ENCODE data around the gene OSMR. TPM values are rescaled to one million over a fixed set of nuclear protein-coding genes. Genes with fewer than 3 reads are reported as not detected.

OSMR gene
- total RNA-seq, 2 experiments from 2014 or later = not detected

DNA sequence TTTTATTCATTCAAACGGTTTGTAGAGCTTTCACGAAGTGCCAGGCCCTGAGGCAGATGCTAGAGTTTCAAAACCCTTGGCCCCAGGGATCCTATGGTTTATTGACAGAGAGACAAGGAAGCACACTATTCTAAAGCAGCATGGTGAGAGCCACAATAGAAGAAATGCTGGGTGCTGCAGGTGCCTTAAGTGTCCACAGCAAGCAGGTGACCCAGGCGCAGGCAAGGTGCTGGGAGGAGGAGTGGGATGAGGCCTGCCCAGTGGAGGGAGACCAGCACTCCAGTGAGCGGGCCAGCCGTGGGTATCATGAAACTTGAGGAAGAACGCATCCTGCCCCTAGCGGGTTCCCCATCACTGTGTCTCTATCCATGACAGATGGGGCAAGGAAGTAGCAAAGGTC lies 71.0 kb downstream of the OSMR start:
- no peak overlapping the region for H3K4me3 ChIP-seq (ENCODE audit: low read depth, low read length, poor library complexity, severe bottlenecking)
- no peak overlapping the region for H2AFZ ChIP-seq (ENCODE audit: low read length)
- H3K9me2 ChIP-seq (ENCODE audit: insufficient read depth, low read length) = no peaks in the 10 kb centered on the region
- no peak overlapping the region for H3K4me2 ChIP-seq (ENCODE audit: low read length)
- H3K36me3 ChIP-seq (ENCODE audit: insufficient read depth, low read length) = no peaks in the 10 kb centered on the region
- ChIA-PET CTCF (ENCODE audit: unreplicated experiment) (no interaction called here), POLR2A (no interaction called here)
- no peaks in the 10 kb centered on the region for H3K79me2 ChIP-seq (ENCODE audit: insufficient read depth, low read depth, low read length)
- no peak overlapping the region for H3K27ac ChIP-seq (ENCODE audit: low read depth, low read length, poor library complexity, severe bottlenecking)
- no peaks in the 10 kb centered on the region for H3K4me1 ChIP-seq (ENCODE audit: insufficient read depth, low read length, poor library complexity, severe bottlenecking)
- no peak for DNase-seq (ENCODE audit: low spot score)
- BruUV-seq (replicated peaks) = no TSS peak
- intact Hi-C loops (cut with micrococcal nuclease; ENCODE audit: unreplicated experiment) = no loop called here
- TF ChIP-seq, protein P1, sequence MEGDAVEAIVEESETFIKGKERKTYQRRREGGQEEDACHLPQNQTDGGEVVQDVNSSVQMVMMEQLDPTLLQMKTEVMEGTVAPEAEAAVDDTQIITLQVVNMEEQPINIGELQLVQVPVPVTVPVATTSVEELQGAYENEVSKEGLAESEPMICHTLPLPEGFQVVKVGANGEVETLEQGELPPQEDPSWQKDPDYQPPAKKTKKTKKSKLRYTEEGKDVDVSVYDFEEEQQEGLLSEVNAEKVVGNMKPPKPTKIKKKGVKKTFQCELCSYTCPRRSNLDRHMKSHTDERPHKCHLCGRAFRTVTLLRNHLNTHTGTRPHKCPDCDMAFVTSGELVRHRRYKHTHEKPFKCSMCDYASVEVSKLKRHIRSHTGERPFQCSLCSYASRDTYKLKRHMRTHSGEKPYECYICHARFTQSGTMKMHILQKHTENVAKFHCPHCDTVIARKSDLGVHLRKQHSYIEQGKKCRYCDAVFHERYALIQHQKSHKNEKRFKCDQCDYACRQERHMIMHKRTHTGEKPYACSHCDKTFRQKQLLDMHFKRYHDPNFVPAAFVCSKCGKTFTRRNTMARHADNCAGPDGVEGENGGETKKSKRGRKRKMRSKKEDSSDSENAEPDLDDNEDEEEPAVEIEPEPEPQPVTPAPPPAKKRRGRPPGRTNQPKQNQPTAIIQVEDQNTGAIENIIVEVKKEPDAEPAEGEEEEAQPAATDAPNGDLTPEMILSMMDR (conservative IDR thresholded peaks at IDR 0.05; ENCODE audit: low read length) = no peak
- TF ChIP-seq EZH2phosphoT487 (IDR thresholded peaks at IDR 0.05; ENCODE audit: borderline replicate concordance, low read depth, low read length) = no peak
- H4K20me1 ChIP-seq (ENCODE audit: insufficient read depth, low read length) = no peaks in the 10 kb centered on the region
- no peaks in the 10 kb centered on the region for H3K9me3 ChIP-seq (ENCODE audit: low read length)

GRCh38 chr5:38921174-38921573 lies 75.4 kb downstream of the OSMR start:
- Histone ChIP-seq H2AFZ (ENCODE audit: low read length) (no peak overlapping the region), H3K27ac (ENCODE audit: low read depth, low read length, poor library complexity, severe bottlenecking) (no peak overlapping the region), H4K20me1 (ENCODE audit: insufficient read depth, low read length) (no peaks in the 10 kb centered on the region), H3K9me2 (ENCODE audit: insufficient read depth, low read length) (no peaks in the 10 kb centered on the region), H3K4me3 (ENCODE audit: low read depth, low read length, poor library complexity, severe bottlenecking) (no peak overlapping the region), H3K9me3 (ENCODE audit: low read length) (no peaks in the 10 kb centered on the region), H3K36me3 (ENCODE audit: insufficient read depth, low read length) (no peaks in the 10 kb centered on the region), H3K4me1 (ENCODE audit: insufficient read depth, low read length, poor library complexity, severe bottlenecking) (no peaks in the 10 kb centered on the region), H3K4me2 (ENCODE audit: low read length) (no peak overlapping the region), H3K79me2 (ENCODE audit: insufficient read depth, low read depth, low read length) (no peaks in the 10 kb centered on the region)
- ChIA-PET CTCF (ENCODE audit: unreplicated experiment) (no interaction called here), POLR2A (interaction anchor here (0.7 kb wide), 1 partner anchor 96 kb away, joined by 3 read pairs; no protein-coding TSS in a partner anchor)
- TF ChIP-seq, protein P1 (conservative IDR thresholded peaks at IDR 0.05; ENCODE audit: low read length) = no peak
- no peak for TF ChIP-seq EZH2phosphoT487 (IDR thresholded peaks at IDR 0.05; ENCODE audit: borderline replicate concordance, low read depth, low read length)
- intact Hi-C loops (cut with micrococcal nuclease; ENCODE audit: unreplicated experiment) = loop anchor here (5.0 kb wide), 1 partner anchor 479 kb away; no protein-coding TSS in a partner anchor
- no peak for DNase-seq (ENCODE audit: low spot score)
- no TSS peak for BruUV-seq (replicated peaks)

GRCh38 chr5:38922199-38922598 lies 76.4 kb downstream of the OSMR start:
- Histone ChIP-seq H3K79me2 (ENCODE audit: insufficient read depth, low read depth, low read length) (no peaks in the 10 kb centered on the region), H3K27ac (ENCODE audit: low read depth, low read length, poor library complexity, severe bottlenecking) (no peak overlapping the region), H3K9me2 (ENCODE audit: insufficient read depth, low read length) (no peaks in the 10 kb centered on the region), H4K20me1 (ENCODE audit: insufficient read depth, low read length) (no peaks in the 10 kb centered on the region), H3K36me3 (ENCODE audit: insufficient read depth, low read length) (no peaks in the 10 kb centered on the region), H3K4me3 (ENCODE audit: low read depth, low read length, poor library complexity, severe bottlenecking) (no peak overlapping the region), H3K9me3 (ENCODE audit: low read length) (no peaks in the 10 kb centered on the region), H2AFZ (ENCODE audit: low read length) (no peak overlapping the region), H3K4me2 (ENCODE audit: low read length) (no peak overlapping the region), H3K4me1 (ENCODE audit: insufficient read depth, low read length, poor library complexity, severe bottlenecking) (no peaks in the 10 kb centered on the region)
- CTCF ChIA-PET (ENCODE audit: unreplicated experiment) = interaction anchor here (0.5 kb wide), 1 partner anchor 178 kb away, joined by 3 read pairs; no protein-coding TSS in a partner anchor
- DNase-seq (ENCODE audit: low spot score) = peak; percentile 29
- POLR2A ChIA-PET = no interaction called here
- intact Hi-C loops (cut with micrococcal nuclease; ENCODE audit: unreplicated experiment) = loop anchor here (5.0 kb wide), 1 partner anchor 480 kb away; no protein-coding TSS in a partner anchor
- no TSS peak for BruUV-seq (replicated peaks)
- TF ChIP-seq, protein P1 (conservative IDR thresholded peaks at IDR 0.05; ENCODE audit: low read length) = peak; percentile 91
- no peak for TF ChIP-seq EZH2phosphoT487 (IDR thresholded peaks at IDR 0.05; ENCODE audit: borderline replicate concordance, low read depth, low read length)

Measured in OCI-LY7 (cell line).